BJ (cell line): ENCODE data around the gene TLCD4. TPM values are rescaled to one million over a fixed set of nuclear protein-coding genes. Genes with fewer than 3 reads are reported as not detected.

ENCODE experiments used
- CTCF ChIA-PET: fragments of 350-600 bp; formaldehyde crosslinking; extraction: SDS; loops from one replicate; lab custom pipeline; 2021; ENCODE audit warnings: antibody characterized with exemption, inconsistent platforms; lab: Yijun Ruan, JAX
- POLR2A ChIA-PET: fragments of 300-600 bp; sonication (Branson Sonifier 250); formaldehyde crosslinking; extraction: SDS; loops from one replicate; lab custom pipeline; 2021; ENCODE audit warnings: antibody characterized with exemption; lab: Charles Lee
- DNase-seq: peaks from one replicate; pipeline ENCODE4 v3.0.0-alpha.2; 2011; ENCODE audit warnings: low read depth
- H3K27me3 ChIP-seq: 2 replicates; pipeline ENCODE4 v1.6.0; 2011; ENCODE audit warnings: low read length; ENCODE audit not compliant: control insufficient read depth, insufficient read depth
- H3K36me3 ChIP-seq: 2 replicates; pipeline ENCODE4 v1.5.1; 2011; ENCODE audit warnings: low read length; ENCODE audit not compliant: control insufficient read depth, insufficient read depth
- H3K4me3 ChIP-seq: 2 replicates; pipeline ENCODE4 v1.5.1; 2011; ENCODE audit warnings: low read depth, mild to moderate bottlenecking, control low read depth, low read length
- CTCF ChIP-seq: IDR thresholded peaks from 2 replicates; pipeline ENCODE4 v1.5.1; 2011; ENCODE audit warnings: low read depth, mild to moderate bottlenecking, control low read depth, inconsistent platforms, low read length, moderate library complexity; ENCODE audit not compliant: insufficient read depth
- polyA plus RNA-seq: library from polyadenylated mRNA; depleted of rRNA; stranded (reverse); fragments of >200 nt; gene quantifications from 2 replicates; pipeline ENCODE4 v1.2.3, GENCODE V29; 2011

The TLCD4 gene
- polyA plus RNA-seq, 1 experiment: 0.09 TPM

GRCh38 chr1:95094923-95095322, 22.2 kb upstream of the TLCD4 start:
- no peak for TF ChIP-seq CTCF
- no peak overlapping the region for H3K4me3 ChIP-seq
- ChIA-PET POLR2A (no interaction called here), CTCF (interaction anchor here (1.5 kb wide), 1 partner anchor 10 kb away, joined by 7 read pairs; no protein-coding TSS in a partner anchor)
- no peak for DNase-seq
- no peaks in the 10 kb centered on the region for H3K36me3 ChIP-seq
- no peaks in the 10 kb centered on the region; the same call in none of the 2 replicates for H3K27me3 ChIP-seq

- Histone ChIP-seq H3K27me3 (no peaks in the 10 kb centered on the region; the same call in none of the 2 replicates), H3K4me3 (no peak overlapping the region), H3K36me3 (no peaks in the 10 kb centered on the region)
- TF ChIP-seq CTCF: no peak
- ChIA-PET CTCF (no interaction called here), POLR2A (no interaction called here)
- DNase-seq: no peak
These were observed 21.3 kb upstream of the TLCD4 start for GRCh38 chr1:95095833-95096217.

DNA sequence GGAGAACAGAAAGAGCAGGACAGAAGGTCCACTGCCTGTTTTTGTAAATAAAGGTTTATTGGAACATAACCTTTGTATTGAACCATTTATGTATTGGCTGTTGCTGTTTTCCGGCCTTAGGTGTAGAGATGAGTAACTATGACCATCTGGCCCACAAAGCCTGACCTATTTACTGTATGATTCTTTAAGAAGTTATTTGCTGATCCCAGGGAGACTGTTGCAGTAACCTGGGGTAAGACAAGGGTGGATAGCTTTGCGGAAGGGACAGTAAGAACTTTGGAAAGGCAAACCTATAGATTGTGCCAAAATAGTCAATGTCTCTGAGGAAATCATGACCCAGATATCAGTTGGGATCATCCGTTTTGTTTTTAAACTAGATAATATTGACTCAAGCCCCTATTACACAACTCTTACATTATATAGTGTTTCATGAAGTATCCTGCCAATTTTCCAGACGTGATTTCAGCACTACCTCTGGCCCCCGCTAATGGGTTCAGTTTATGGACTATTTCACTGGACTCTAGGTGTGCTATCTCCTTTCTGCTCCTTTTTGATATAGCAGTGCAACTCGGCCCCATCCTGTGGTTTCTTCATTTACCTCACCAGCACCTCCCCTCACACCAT, 20.8 kb upstream of the TLCD4 start:
- no peak for DNase-seq
- no peaks in the 10 kb centered on the region; the same call in none of the 2 replicates for H3K27me3 ChIP-seq
- TF ChIP-seq CTCF: no peak
- CTCF ChIA-PET: no interaction called here
- no peaks in the 10 kb centered on the region for H3K36me3 ChIP-seq
- no peak overlapping the region for H3K4me3 ChIP-seq
- POLR2A ChIA-PET: no interaction called here

GRCh38 chr1:95097426-95097825, 19.7 kb upstream of the TLCD4 start:
- ChIA-PET POLR2A (no interaction called here), CTCF (no interaction called here)
- Histone ChIP-seq H3K27me3 (no peaks in the 10 kb centered on the region; the same call in none of the 2 replicates), H3K4me3 (no peak overlapping the region), H3K36me3 (no peaks in the 10 kb centered on the region)
- no peak for TF ChIP-seq CTCF
- no peak for DNase-seq

- H3K4me3 ChIP-seq: no peak overlapping the region
- ChIA-PET POLR2A (no interaction called here), CTCF (no interaction called here)
- peaks cover 1% of the 10 kb centered on the region for H3K27me3 ChIP-seq
- TF ChIP-seq CTCF: no peak
- no peaks in the 10 kb centered on the region for H3K36me3 ChIP-seq
- DNase-seq: no peak
These were observed 19.0 kb upstream of the TLCD4 start for GRCh38 chr1:95098196-95098595.
